B cell (primary cell): Measurements from ENCODE around the gene BRINP3. TPM values are rescaled to one million over a fixed set of nuclear protein-coding genes. Genes with fewer than 3 reads are reported as not detected.

Experiments
- ATAC-seq: fragments of 200-7000 bp; cut with Tn5 transposase; one replicate; pipeline ENCODE4 v1.10.0; 2021; ENCODE audit warnings: low read depth, mild to moderate bottlenecking, moderate number of reproducible peaks, moderate library complexity
- CTCF ChIA-PET: fragments of 350-600 bp; sonication (Branson Sonifier 250); formaldehyde crosslinking; loops from one replicate; lab custom pipeline; 2021; ENCODE audit warnings: antibody characterized with exemption, inconsistent platforms; lab: Charles Lee
- POLR2A ChIA-PET: fragments of 350-600 bp; sonication (Branson Sonifier 250); formaldehyde crosslinking; loops from one replicate; lab custom pipeline; 2021; ENCODE audit warnings: antibody characterized with exemption; lab: Charles Lee
- DNase-seq: peaks from one replicate; pipeline ENCODE4 v3.0.0; 2013
- H2AFZ ChIP-seq: 2 replicates; pipeline ENCODE4 v1.6.1; 2012; ENCODE audit warnings: mild to moderate bottlenecking, low read depth, low read length; ENCODE audit not compliant: insufficient read depth, poor library complexity, severe bottlenecking
- H3K27ac ChIP-seq, 2 donors: 1 replicate in 1 of 2; 2 replicates in 1 of 2; pipeline ENCODE4 v1.5.1; 2012 to 2013; ENCODE audit warnings: low read length in 2 of 2, mild to moderate bottlenecking in 2 of 2, moderate library complexity in 1 of 2
- H3K27me3 ChIP-seq, 4 experiments: fragments of 200-600 bp in 1 of 4; sonication (generic) in 1 of 4; replicated peaks in 1 of 4; 1 replicate in 2 of 4; 2 replicates in 2 of 4; pipeline versions ENCODE4 v1.6.1 to v1.7.0; 2013 to 2016; ENCODE audit warnings: low read length in 3 of 4, mild to moderate bottlenecking in 2 of 4, mixed read lengths in 1 of 4, moderate library complexity in 1 of 4; ENCODE audit not compliant: insufficient read depth in 4 of 4, control insufficient read depth in 3 of 4; ENCODE audit errors: control extremely low read depth in 1 of 4
- H3K36me3 ChIP-seq, 2 experiments: replicated peaks in 1 of 2; 1 replicate in 1 of 2; 2 replicates in 1 of 2; pipeline versions ENCODE4 v1.6.1 to v1.7.1; 2013; ENCODE audit warnings: low read length in 1 of 2; ENCODE audit not compliant: insufficient read depth in 2 of 2, control insufficient read depth in 1 of 2; ENCODE audit errors: control extremely low read depth in 1 of 2, extremely low read depth in 1 of 2
- H3K4me1 ChIP-seq, 2 donors: fragments of 200-600 bp in 1 of 2; sonication (generic) in 1 of 2; 1 replicate in 1 of 2; 2 replicates in 1 of 2; pipeline versions ENCODE4 v1.5.1 to v1.6.1; 2013 to 2017; ENCODE audit warnings: low read length in 2 of 2; ENCODE audit not compliant: control insufficient read depth in 2 of 2, insufficient read depth in 2 of 2
- H3K4me2 ChIP-seq: replicated peaks from 2 replicates; pipeline ENCODE3; 2012; ENCODE audit warnings: mild to moderate bottlenecking, low read depth, low read length; ENCODE audit not compliant: poor library complexity, severe bottlenecking
- H3K4me3 ChIP-seq, 5 experiments: fragments of 200-600 bp in 1 of 5; sonication (generic) in 1 of 5; 1 replicate in 3 of 5; 2 replicates in 2 of 5; pipeline versions ENCODE4 v1.5.1 to v1.7.0; 2011 to 2016; ENCODE audit warnings: low read length in 4 of 5, mild to moderate bottlenecking in 4 of 5, low read depth in 2 of 5, control low read depth in 1 of 5, moderate library complexity in 1 of 5; ENCODE audit not compliant: insufficient read depth in 1 of 5; ENCODE audit errors: control extremely low read depth in 1 of 5, extremely low read depth in 1 of 5
- H3K79me2 ChIP-seq: fragments of 200-600 bp; sonication (generic); one replicate; pipeline ENCODE4 v1.6.0; 2016; ENCODE audit warnings: low read length; ENCODE audit not compliant: control insufficient read depth, insufficient read depth
- H3K9ac ChIP-seq: fragments of 200-600 bp; sonication (generic); 2 replicates; pipeline ENCODE4 v1.6.1; 2017; ENCODE audit warnings: mild to moderate bottlenecking, low read length, moderate library complexity
- H3K9me3 ChIP-seq, 3 donors: one replicate each; pipeline versions ENCODE4 v1.6.1 to v1.7.1; 2013; ENCODE audit warnings: low read length in 2 of 3; ENCODE audit not compliant: control insufficient read depth in 2 of 3, insufficient read depth in 1 of 3; ENCODE audit errors: control extremely low read depth in 1 of 3
- H4K20me1 ChIP-seq: 2 replicates; pipeline ENCODE4 v1.6.0; 2012; ENCODE audit warnings: mild to moderate bottlenecking, low read length; ENCODE audit not compliant: insufficient read depth, control insufficient read depth, poor library complexity, severe bottlenecking
- H3K27ac Mint-ChIP-seq: one replicate; pipeline ENCODE4 v1.8.0; 2021; ENCODE audit warnings: mixed read lengths
- H3K27me3 Mint-ChIP-seq: one replicate; pipeline ENCODE4 v1.8.0; 2021; ENCODE audit warnings: mixed read lengths
- H3K4me1 Mint-ChIP-seq: one replicate; pipeline ENCODE4 v1.8.0; 2021; ENCODE audit warnings: mixed read lengths
- H3K4me3 Mint-ChIP-seq: one replicate; pipeline ENCODE4 v1.8.0; 2021; ENCODE audit warnings: mixed read lengths
- H3K9me3 Mint-ChIP-seq: one replicate; pipeline ENCODE4 v1.8.0; 2022; ENCODE audit warnings: mixed read lengths; ENCODE audit not compliant: insufficient read depth
- CTCF ChIP-seq: fragments of 200-600 bp; IDR thresholded peaks from one replicate; pipeline ENCODE4 v1.8.0; 2022; ENCODE audit warnings: antibody characterized with exemption, mild to moderate bottlenecking
- EZH2 ChIP-seq: IDR thresholded peaks from 2 replicates; pipeline ENCODE4 v1.6.1; 2012; ENCODE audit warnings: borderline replicate concordance, low read depth, mild to moderate bottlenecking, moderate library complexity, low read length; ENCODE audit not compliant: insufficient read depth, poor library complexity, severe bottlenecking
- WGBS: methylation state at CpG from one replicate; pipeline ENCODE4 v1.1.5; 2013; ENCODE audit warnings: missing lambda C conversion rate; ENCODE audit not compliant: insufficient coverage; 5-methylcytosine and 5-hydroxymethylcytosine counted together
- intact Hi-C: fragments of 100-400 bp; cut with micrococcal nuclease; formaldehyde crosslinking; loops from one replicate; pipeline ENCODE4 v1.10.0; 2022
- polyA plus RNA-seq: library from polyadenylated mRNA; depleted of rRNA; stranded (reverse); fragments of >200 nt; gene quantifications from 2 replicates; pipeline ENCODE4 v1.2.3, GENCODE V29; 2012
- total RNA-seq, 2 donors: library from RNA; stranded (reverse); fragments of 120-200 nt in 1 of 2; gene quantifications; 1 replicate in 1 of 2; 2 replicates in 1 of 2; pipeline versions ENCODE4 v1.2.3 to v1.2.4, GENCODE V29; 2013 to 2022

The BRINP3 gene
- total and polyA plus RNA-seq, 2 donors (not counting 1 experiment from before 2014, with no cell fraction given): not detected

- CTCF ChIA-PET: no interaction called here
- Histone ChIP-seq H3K79me2 (no peaks in the 10 kb centered on the region), H3K4me3 (no peak overlapping the region)
These were observed 149.3 kb downstream of the BRINP3 start for GRCh38 chr1:190328361-190328760.

DNA sequence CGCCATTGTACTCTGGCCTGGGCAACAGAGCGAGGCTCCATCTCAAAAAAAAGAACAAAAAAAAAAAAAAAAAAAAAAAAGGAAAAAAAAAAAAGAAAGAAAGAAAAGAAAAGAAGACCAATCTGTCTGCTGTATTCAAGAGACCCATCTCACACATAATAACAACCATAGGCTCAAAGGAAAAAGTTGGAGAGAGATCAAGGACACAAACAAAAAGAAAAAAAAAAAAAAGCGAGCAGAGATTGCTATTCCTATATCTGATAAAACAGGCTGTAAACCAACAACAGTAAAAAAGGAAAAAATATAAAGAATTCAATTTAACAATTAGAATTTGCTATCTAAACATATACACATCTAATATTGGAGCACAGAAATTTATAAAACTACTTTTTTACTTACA lies 150.4 kb downstream of the BRINP3 start:
- Histone ChIP-seq H3K9me3 (no peaks in the 10 kb centered on the region), H2AFZ (no peak overlapping the region), H3K27ac (no peak overlapping the region), H3K79me2 (no peaks in the 10 kb centered on the region), H3K4me1 (no peaks in the 10 kb centered on the region), H3K36me3 (no peaks in the 10 kb centered on the region), H4K20me1 (no peaks in the 10 kb centered on the region), H3K4me3 (no peak overlapping the region), H3K4me2 (no peak overlapping the region), H3K9ac (no peak overlapping the region), H3K27me3 (no peaks in the 10 kb centered on the region)
- ChIA-PET CTCF (no interaction called here), POLR2A (no interaction called here)
- intact Hi-C loops: no loop called here
- no peak for TF ChIP-seq EZH2
- TF ChIP-seq CTCF: no peak
- H3K27me3 Mint-ChIP-seq: no peaks in the 10 kb centered on the region
- H3K27ac Mint-ChIP-seq: no peak overlapping the region
- ATAC-seq (no peak), DNase-seq (no peak)
- H3K9me3 Mint-ChIP-seq: peaks cover 6% of the 10 kb centered on the region
- no peak overlapping the region for H3K4me3 Mint-ChIP-seq
- WGBS: no CpG with 5 or more reads among the region's 3 CpGs
- no peaks in the 10 kb centered on the region for H3K4me1 Mint-ChIP-seq

More at GRCh38 chr1:190328361-190328760, 149.3 kb downstream of the BRINP3 start:
- TF ChIP-seq CTCF (no peak), EZH2 (no peak)
- POLR2A ChIA-PET: no interaction called here
- DNase-seq: no peak
- Histone ChIP-seq H3K9ac (no peak overlapping the region), H2AFZ (no peak overlapping the region), H3K27me3 (no peaks in the 10 kb centered on the region), H3K4me2 (no peak overlapping the region), H3K27ac (no peak overlapping the region), H4K20me1 (no peaks in the 10 kb centered on the region), H3K9me3 (no peaks in the 10 kb centered on the region), H3K36me3 (no peaks in the 10 kb centered on the region), H3K4me1 (no peaks in the 10 kb centered on the region)
- Mint-ChIP-seq H3K27me3 (no peaks in the 10 kb centered on the region), H3K27ac (no peak overlapping the region), H3K9me3 (peaks cover 6% of the 10 kb centered on the region), H3K4me3 (no peak overlapping the region), H3K4me1 (no peaks in the 10 kb centered on the region)
- intact Hi-C loops: no loop called here
- ATAC-seq: no peak
